Heart left ventricle (tissue), 16 donors: Measurements from ENCODE around the gene MACF1. TPM values are rescaled to one million over a fixed set of nuclear protein-coding genes. Genes with fewer than 3 reads are reported as not detected.
"Not testable (repeated sequence)": the region's sequence is repeated elsewhere in the genome, so short reads cannot be mapped to it uniquely, and the experiment has no call there.

Experiments
- ATAC-seq, 4 donors: fragments of 200-7000 bp; cut with Tn5 transposase; one replicate each; pipeline ENCODE4 v1.9.1; 2020 to 2022; ENCODE audit warnings: moderate library complexity in 4 of 4, mild to moderate bottlenecking in 3 of 4, moderate number of reproducible peaks in 1 of 4
- DNase-seq, 5 donors: peaks; one replicate each; pipeline ENCODE4 v3.0.0-alpha.2; 2020
- H3K27ac ChIP-seq, 12 donors: fragments of 200-600 bp; sonication (generic) in 4 of 12; one replicate each; pipeline versions ENCODE4 v1.5.0 to v1.8.0; 2016 to 2022; ENCODE audit warnings: mild to moderate bottlenecking in 2 of 12
- H3K27me3 ChIP-seq, 9 donors: fragments of 200-600 bp; sonication (generic) in 2 of 9; one replicate each; pipeline versions ENCODE4 v1.5.1 to v1.8.0; 2016 to 2022; ENCODE audit warnings: mild to moderate bottlenecking in 3 of 9
- H3K36me3 ChIP-seq, 9 donors: fragments of 200-600 bp; sonication (generic) in 2 of 9; one replicate each; pipeline versions ENCODE4 v1.5.0 to v1.8.0; 2018 to 2022; ENCODE audit warnings: mild to moderate bottlenecking in 2 of 9
- H3K4me1 ChIP-seq, 12 donors: fragments of 200-600 bp; sonication (generic) in 4 of 12; one replicate each; pipeline versions ENCODE4 v1.5.0 to v1.8.0; 2016 to 2022; ENCODE audit warnings: mild to moderate bottlenecking in 3 of 12
- H3K4me3 ChIP-seq, 12 donors: fragments of 200-600 bp; sonication (generic) in 4 of 12; one replicate each; pipeline versions ENCODE4 v1.5.0 to v1.8.0; 2017 to 2022; ENCODE audit warnings: mild to moderate bottlenecking in 9 of 12, moderate library complexity in 4 of 12
- H3K9me3 ChIP-seq, 12 donors: fragments of 200-600 bp; sonication (generic) in 4 of 12; one replicate each; pipeline versions ENCODE4 v1.5.0 to v1.8.0; 2016 to 2022; ENCODE audit warnings: mild to moderate bottlenecking in 1 of 12
- CTCF ChIP-seq, 12 donors: fragments of 200-600 bp; sonication (generic) in 4 of 12; IDR thresholded peaks; one replicate each; pipeline versions ENCODE4 v1.5.0 to v1.8.0; 2018 to 2022; ENCODE audit warnings: antibody characterized with exemption in 12 of 12, mild to moderate bottlenecking in 5 of 12
- POLR2A ChIP-seq, 2 donors: fragments of 450-650 bp; IDR thresholded peaks; one replicate each; pipeline ENCODE4 v1.6.1; 2017; ENCODE audit warnings: antibody characterized with exemption in 2 of 2, mild to moderate bottlenecking in 2 of 2, moderate library complexity in 2 of 2
- WGBS, 4 donors: extraction: QIAGEN DNeasy Blood & Tissue Kit in 2 of 4; methylation state at CpG; one replicate each; pipeline versions ENCODE4 v1.1.5 to v1.1.7; 2013 to 2018; 5-methylcytosine and 5-hydroxymethylcytosine counted together
- intact Hi-C, 10 donors: fragments of 100-400 bp; cut with DNase I; formaldehyde crosslinking; loops; one replicate each; pipeline versions ENCODE4 v1.11.1 to v1.14.2; 2022
- polyA plus RNA-seq, 2 donors: library from polyadenylated mRNA; stranded (reverse); fragments of 200-250 nt; gene quantifications; one replicate each; pipeline ENCODE4 v1.2.3, GENCODE V29; 2013
- total RNA-seq, 9 donors: library from RNA; depleted of rRNA in 2 of 9; stranded (reverse); fragments of >200 nt in 2 of 9; fragmentation: NEBNext Ultra II Directional in 3 of 9; extraction: Animal tissue kit (Norgen Biotek cat#: 25700) in 3 of 9; gene quantifications; one replicate each; pipeline versions ENCODE4 v1.1.0 to v1.2.4, GENCODE V29; 2016 to 2023
- donor health status: ischemic (EF 13 %, LVEDD 7.1; RV severe dilation, severe dysfunction).
- donor health status: healthy with polysubstance abuse.
- donor health status: DM: no; HTN: yes; CAD: no.
- donor health status: DM: no; HTN: no; CAD: no.
- donor health status: ischemic (EF 25% LVEDD 6.9; RV normal size, moderate dysfunction).
- donor health status: ischemic (EF 25% LVEDD 5.7; RV mildly dilated, moderate dysfunction).
- donor health status: healthy.
- donor health status: DM: yes; HTN: yes; CAD: no.
- donor health status: ischemic (EF 35%, LVEDD 5.7; RV mildly dilated, moderate dysfunction).
- donor health status: nonischemic (EF 11% LVEDD 7.7; RV severe dilation, severe dysfunction).
- donor health status: DM: yes; HTN: yes; CAD: no.
- donor health status: PGD.
- donor health status: ischemic (EF 29% LVEDD 5.4; RV normal size, mild dysfunction).
- donor health status: nonischemic (EF 23%, LVEDD 6.1; RV moderate dilation, normal function).

The MACF1 gene
- total and polyA plus RNA-seq, 11 donors, result 102 to 436 (median 251) TPM

GRCh38 chr1:39525366-39526165 lies 321.1 kb downstream of the MACF1 start:
- Histone ChIP-seq H3K4me1 (peaks cover 0 to 10% (median 0%) of the 10 kb centered on the region in 12 donors), H3K36me3 (peaks cover 0 to 42% (median 36%) of the 10 kb centered on the region in 9 donors), H3K27ac (peak overlapping the region in 7 of 12 donors; percentile 25 to 63 (median 42)), H3K4me3 (no peak overlapping the region), H3K27me3 (no peaks in the 10 kb centered on the region), H3K9me3 (no peaks in the 10 kb centered on the region)
- peak in 1 of 5 donors; percentile 28 for DNase-seq
- TF ChIP-seq CTCF (IDR thresholded peaks at IDR 0.05) (no peak), POLR2A (IDR thresholded peaks at IDR 0.05) (no peak)
- intact Hi-C loops, result no loop called here
- 83 to 89% (median 87%) methylated on average over 12 to 17 of the region's 17 CpGs for WGBS, 4 donors
- peak in 3 of 4 donors; percentile 67 to 73 (median 71) for ATAC-seq

GRCh38 chr1:39526466-39527189 lies 322.1 kb downstream of the MACF1 start:
- intact Hi-C loops, result no loop called here
- Histone ChIP-seq H3K36me3 (peaks cover 0 to 50% (median 36%) of the 10 kb centered on the region in 9 donors), H3K4me3 (no peak overlapping the region), H3K4me1 (peaks cover 0 to 10% (median 0%) of the 10 kb centered on the region in 12 donors), H3K27ac (peak overlapping the region in 4 of 12 donors; percentile 12 to 53 (median 34)), H3K9me3 (no peaks in the 10 kb centered on the region), H3K27me3 (no peaks in the 10 kb centered on the region)
- no peak for TF ChIP-seq CTCF (IDR thresholded peaks at IDR 0.05)
- no peak for TF ChIP-seq POLR2A (IDR thresholded peaks at IDR 0.05)
- ATAC-seq, result no peak
- no peak for DNase-seq
- WGBS, 4 donors, result 96 to 98% (median 97%) methylated on average over 11 of the region's 11 CpGs

GRCh38 chr1:39527190-39527579 lies 322.7 kb downstream of the MACF1 start:
- intact Hi-C loops, ATAC-seq, H3K27me3 ChIP-seq, H3K4me1 ChIP-seq, H3K9me3 ChIP-seq, H3K27ac ChIP-seq, H3K4me3 ChIP-seq, DNase-seq: not testable (repeated sequence)
- WGBS, 4 donors, result 92 to 100% (median 96%) methylated on average over 4 to 8 of the region's 8 CpGs
- H3K36me3 ChIP-seq, result peaks cover 0 to 55% (median 41%) of the 10 kb centered on the region in 9 donors

- Histone ChIP-seq H3K36me3 (peaks cover 0 to 64% (median 50%) of the 10 kb centered on the region in 9 donors), H3K27me3 (no peaks in the 10 kb centered on the region), H3K4me3 (no peak overlapping the region), H3K9me3 (no peaks in the 10 kb centered on the region), H3K4me1 (peaks cover 0 to 10% (median 0%) of the 10 kb centered on the region in 12 donors), H3K27ac (no peak overlapping the region)
- 79 to 91% (median 84%) methylated on average over 4 of the region's 4 CpGs for WGBS, 4 donors
- DNase-seq (no peak), ATAC-seq (no peak)
- TF ChIP-seq CTCF (IDR thresholded peaks at IDR 0.05) (no peak), POLR2A (IDR thresholded peaks at IDR 0.05) (no peak)
- intact Hi-C loops, result no loop called here
Measured at GRCh38 chr1:39528082-39528481, 323.6 kb downstream of the MACF1 start.
